ENCODE data around the gene EML5. TPM values are rescaled to one million over a fixed set of nuclear protein-coding genes. Genes with fewer than 3 reads are reported as not detected.

Gene EML5
- polyA plus RNA-seq, 3 donors, result not detected

- no peak overlapping the region for H3K4me3 Mint-ChIP-seq
- peaks cover 29 to 31% of the 10 kb centered on the region in 2 donors for H3K36me3 Mint-ChIP-seq
- H3K4me1 Mint-ChIP-seq, result peaks cover 20% of the 10 kb centered on the region
- no peak for DNase-seq
- TF ChIP-seq, protein P1, sequence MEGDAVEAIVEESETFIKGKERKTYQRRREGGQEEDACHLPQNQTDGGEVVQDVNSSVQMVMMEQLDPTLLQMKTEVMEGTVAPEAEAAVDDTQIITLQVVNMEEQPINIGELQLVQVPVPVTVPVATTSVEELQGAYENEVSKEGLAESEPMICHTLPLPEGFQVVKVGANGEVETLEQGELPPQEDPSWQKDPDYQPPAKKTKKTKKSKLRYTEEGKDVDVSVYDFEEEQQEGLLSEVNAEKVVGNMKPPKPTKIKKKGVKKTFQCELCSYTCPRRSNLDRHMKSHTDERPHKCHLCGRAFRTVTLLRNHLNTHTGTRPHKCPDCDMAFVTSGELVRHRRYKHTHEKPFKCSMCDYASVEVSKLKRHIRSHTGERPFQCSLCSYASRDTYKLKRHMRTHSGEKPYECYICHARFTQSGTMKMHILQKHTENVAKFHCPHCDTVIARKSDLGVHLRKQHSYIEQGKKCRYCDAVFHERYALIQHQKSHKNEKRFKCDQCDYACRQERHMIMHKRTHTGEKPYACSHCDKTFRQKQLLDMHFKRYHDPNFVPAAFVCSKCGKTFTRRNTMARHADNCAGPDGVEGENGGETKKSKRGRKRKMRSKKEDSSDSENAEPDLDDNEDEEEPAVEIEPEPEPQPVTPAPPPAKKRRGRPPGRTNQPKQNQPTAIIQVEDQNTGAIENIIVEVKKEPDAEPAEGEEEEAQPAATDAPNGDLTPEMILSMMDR (IDR thresholded peaks at IDR 0.05), result no peak
- intact Hi-C loops (cut with micrococcal nuclease), result no loop called here
- peaks cover 4 to 12% (median 10%) of the 10 kb centered on the region in 7 donors for H3K9me3 Mint-ChIP-seq
- Histone ChIP-seq H3K27ac (ENCODE audit: low read depth in 1 of 2, low read length in 2 of 2) (no peak overlapping the region), H3K27me3 (ENCODE audit: control insufficient read depth in 2 of 2, insufficient read depth in 2 of 2, low read length in 2 of 2) (peaks cover 6 to 12% of the 10 kb centered on the region in 2 donors), H3K36me3 (replicated peaks in 1 of 2; ENCODE audit: control insufficient read depth in 1 of 2, insufficient read depth in 2 of 2, low read length in 2 of 2) (peaks cover 31 to 32% of the 10 kb centered on the region in 2 donors), H3K9ac (ENCODE audit: insufficient read depth, low read length, poor library complexity, severe bottlenecking) (no peak overlapping the region), H3K79me2 (ENCODE audit: insufficient read depth, low read length) (peaks cover 18% of the 10 kb centered on the region), H4K20me1 (ENCODE audit: insufficient read depth, low read length) (peaks cover 4% of the 10 kb centered on the region), H3K4me1 (ENCODE audit: control insufficient read depth in 1 of 2, insufficient read depth in 2 of 2, low read length in 2 of 2) (peaks cover 14 to 22% of the 10 kb centered on the region in 2 donors), H3K4me3 (replicated peaks in 1 of 3; ENCODE audit: low read depth in 2 of 3, low read length in 3 of 3) (no peak overlapping the region), H3K4me2 (replicated peaks; ENCODE audit: extremely low read depth, low read length, poor library complexity, severe bottlenecking) (no peak overlapping the region), H3K9me3 (replicated peaks in 1 of 2; ENCODE audit: control insufficient read depth in 1 of 2, insufficient read depth in 1 of 2, low read length in 2 of 2) (peaks cover 5 to 9% of the 10 kb centered on the region in 2 donors), H2AFZ (ENCODE audit: insufficient read depth, low read depth, low read length, poor library complexity, severe bottlenecking) (no peak overlapping the region)
- no CpG with 5 or more reads among the region's 5 CpGs for WGBS (ENCODE audit: insufficient coverage)
- no peak overlapping the region for H3K27ac Mint-ChIP-seq
- peaks cover 10 to 17% (median 14%) of the 10 kb centered on the region in 3 donors for H3K27me3 Mint-ChIP-seq (ENCODE audit: low read depth in 3 of 3)
Measured at GRCh38 chr14:88565427-88565826, 227.3 kb downstream of the EML5 start.

DNA sequence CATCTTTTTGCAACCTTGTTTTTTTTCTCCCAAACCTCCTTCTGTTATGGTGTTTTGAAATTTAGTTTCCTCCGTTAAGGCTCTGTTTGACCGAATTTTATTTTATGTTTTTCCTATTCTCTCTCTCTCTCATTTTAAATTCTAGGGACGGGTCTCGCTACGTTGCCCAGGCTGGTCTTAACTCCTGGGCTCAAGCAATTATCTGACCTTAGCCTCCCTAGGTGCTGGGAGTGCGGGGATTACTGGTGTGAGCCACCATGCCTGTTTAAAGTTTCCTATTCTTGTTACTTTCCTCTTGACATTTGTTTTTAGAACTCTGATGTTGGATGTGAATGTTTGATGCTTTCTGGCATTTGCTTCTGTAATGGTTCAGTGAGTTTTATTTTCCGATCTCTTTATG is 228.9 kb downstream of the EML5 start:
- peaks cover 4 to 12% (median 10%) of the 10 kb centered on the region in 7 donors for H3K9me3 Mint-ChIP-seq
- peaks cover 20% of the 10 kb centered on the region for H3K4me1 Mint-ChIP-seq

More for the DNA sequence above, 228.9 kb downstream of the EML5 start:
- Mint-ChIP-seq H3K36me3 (peaks cover 15 to 17% of the 10 kb centered on the region in 2 donors), H3K27me3 (ENCODE audit: low read depth in 3 of 3) (peaks cover 13 to 24% (median 21%) of the 10 kb centered on the region in 3 donors), H3K4me3 (peak overlapping the region; percentile 95 to 96), H3K27ac (peak overlapping the region in 3 of 7 donors; percentile 1 to 57 (median 46))
- 40% methylated on average over 2 of the region's 7 CpGs for WGBS (ENCODE audit: insufficient coverage)
- Histone ChIP-seq H4K20me1 (ENCODE audit: insufficient read depth, low read length) (peaks cover 4% of the 10 kb centered on the region), H3K27ac (ENCODE audit: low read depth in 1 of 2, low read length in 2 of 2) (no peak overlapping the region), H3K36me3 (replicated peaks in 1 of 2; ENCODE audit: control insufficient read depth in 1 of 2, insufficient read depth in 2 of 2, low read length in 2 of 2) (peaks cover 15 to 16% of the 10 kb centered on the region in 2 donors), H3K4me2 (replicated peaks; ENCODE audit: extremely low read depth, low read length, poor library complexity, severe bottlenecking) (peak overlapping the region; percentile 80), H3K9me3 (replicated peaks in 1 of 2; ENCODE audit: control insufficient read depth in 1 of 2, insufficient read depth in 1 of 2, low read length in 2 of 2) (peaks cover 5 to 9% of the 10 kb centered on the region in 2 donors), H3K4me3 (replicated peaks in 1 of 3; ENCODE audit: low read depth in 2 of 3, low read length in 3 of 3) (peak overlapping the region; percentile 66 to 93 (median 85)), H2AFZ (ENCODE audit: insufficient read depth, low read depth, low read length, poor library complexity, severe bottlenecking) (peak overlapping the region; percentile 92), H3K79me2 (ENCODE audit: insufficient read depth, low read length) (peaks cover 18% of the 10 kb centered on the region), H3K27me3 (ENCODE audit: control insufficient read depth in 2 of 2, insufficient read depth in 2 of 2, low read length in 2 of 2) (peaks cover 9 to 17% of the 10 kb centered on the region in 2 donors), H3K4me1 (ENCODE audit: control insufficient read depth in 1 of 2, insufficient read depth in 2 of 2, low read length in 2 of 2) (peaks cover 14 to 22% of the 10 kb centered on the region in 2 donors), H3K9ac (ENCODE audit: insufficient read depth, low read length, poor library complexity, severe bottlenecking) (peak overlapping the region; percentile 81)
- intact Hi-C loops (cut with micrococcal nuclease), result no loop called here
- TF ChIP-seq, protein P1 (IDR thresholded peaks at IDR 0.05), result no peak
- no peak for DNase-seq
